HEK293 (cell line): Measurements from ENCODE around the gene ZNF652.

Experiments used
- CTCF ChIA-PET: fragments of 350-600 bp; formaldehyde crosslinking; extraction: SDS; loops from one replicate; lab custom pipeline; 2021; ENCODE audit warnings: antibody characterized with exemption; lab: Yijun Ruan, JAX
- POLR2A ChIA-PET: fragments of 300-600 bp; formaldehyde crosslinking; extraction: SDS; loops from one replicate; lab custom pipeline; 2020; ENCODE audit warnings: antibody characterized with exemption, inconsistent platforms; lab: Yijun Ruan, JAX
- H3K27ac ChIP-seq: fragments of 200-500 bp; sonication (Bioruptor generic); 2 replicates; pipeline ENCODE4 v1.5.1; 2014; ENCODE audit warnings: low read depth, low read length, control low read depth, inconsistent platforms; ENCODE audit errors: extremely low read depth
- H3K36me3 ChIP-seq, 2 experiments: fragments of 200-500 bp in 1 of 2; sonication (Bioruptor generic) in 1 of 2; 1 replicate in 1 of 2; 2 replicates in 1 of 2; pipeline ENCODE4 v1.5.1; 2014 to 2017; ENCODE audit warnings: inconsistent platforms in 2 of 2, low read length in 2 of 2; ENCODE audit not compliant: control insufficient read depth in 2 of 2, insufficient read depth in 1 of 2
- H3K4me1 ChIP-seq: fragments of 200-500 bp; sonication (Bioruptor generic); 2 replicates; pipeline ENCODE4 v1.5.1; 2014; ENCODE audit warnings: mild to moderate bottlenecking, low read length, inconsistent platforms; ENCODE audit not compliant: control insufficient read depth, insufficient read depth
- H3K4me3 ChIP-seq: 2 replicates; pipeline ENCODE4 v1.5.1; 2011; ENCODE audit warnings: low read depth, mild to moderate bottlenecking, control low read depth, low read length, moderate library complexity
- H3K9me3 ChIP-seq: fragments of 200-500 bp; sonication (Bioruptor generic); 2 replicates; pipeline ENCODE4 v1.5.1; 2014; ENCODE audit warnings: low read depth, low read length, inconsistent platforms; ENCODE audit not compliant: control insufficient read depth, insufficient read depth
- EGR2 ChIP-seq: fragments of 450-650 bp; formaldehyde crosslinking; IDR thresholded peaks from 2 replicates; pipeline ENCODE4 v1.5.1; 2016; ENCODE audit warnings: low read depth, missing biosample characterization, missing genetic modification characterization
- GLIS1 ChIP-seq: fragments of 450-650 bp; formaldehyde crosslinking; IDR thresholded peaks from 2 replicates; pipeline ENCODE4 v1.5.1; 2016; ENCODE audit warnings: missing biosample characterization, missing genetic modification characterization
- HOXA7 ChIP-seq: sonication (generic); formaldehyde crosslinking; IDR thresholded peaks from 2 replicates; pipeline ENCODE4 v1.8.1; 2022; ENCODE audit warnings: missing genetic modification reagents, borderline replicate concordance
- HOXC10 ChIP-seq: sonication (generic); formaldehyde crosslinking; IDR thresholded peaks from 2 replicates; pipeline ENCODE4 v1.8.1; 2023; ENCODE audit warnings: mild to moderate bottlenecking, missing genetic modification reagents
- KLF1 ChIP-seq: fragments of 450-650 bp; formaldehyde crosslinking; IDR thresholded peaks from 2 replicates; pipeline ENCODE4 v1.5.1; 2016; ENCODE audit warnings: missing biosample characterization, missing genetic modification characterization
- KLF16 ChIP-seq: fragments of 450-650 bp; formaldehyde crosslinking; IDR thresholded peaks from 2 replicates; pipeline ENCODE4 v1.5.1; 2017; ENCODE audit warnings: missing biosample characterization, missing genetic modification characterization
- KLF8 ChIP-seq: fragments of 450-650 bp; formaldehyde crosslinking; IDR thresholded peaks from 2 replicates; pipeline ENCODE4 v1.5.1; 2016; ENCODE audit warnings: missing biosample characterization, missing genetic modification characterization
- KLF9 ChIP-seq: fragments of 450-650 bp; formaldehyde crosslinking; IDR thresholded peaks from 2 replicates; pipeline ENCODE4 v1.5.1; 2016; ENCODE audit warnings: missing biosample characterization, missing genetic modification characterization, low read depth
- REPIN1 ChIP-seq: fragments of 450-650 bp; formaldehyde crosslinking; IDR thresholded peaks from 2 replicates; pipeline ENCODE4 v1.5.1; 2017; ENCODE audit warnings: missing biosample characterization, missing genetic modification characterization, low read depth
- SETDB1 ChIP-seq: IDR thresholded peaks from one replicate; pipeline ENCODE4 v1.6.1; 2017; ENCODE audit warnings: mild to moderate bottlenecking, low read length, moderate library complexity, mixed read lengths; ENCODE audit not compliant: insufficient read length
- SP2 ChIP-seq: fragments of 450-650 bp; formaldehyde crosslinking; IDR thresholded peaks from 2 replicates; pipeline ENCODE4 v1.5.1; 2016; ENCODE audit warnings: missing biosample characterization, missing genetic modification characterization
- SP3 ChIP-seq: fragments of 450-650 bp; formaldehyde crosslinking; IDR thresholded peaks from 2 replicates; pipeline ENCODE4 v1.5.1; 2016; ENCODE audit warnings: missing biosample characterization, missing genetic modification characterization
- SP7 ChIP-seq: fragments of 450-650 bp; formaldehyde crosslinking; IDR thresholded peaks from 2 replicates; pipeline ENCODE4 v1.5.1; 2016; ENCODE audit warnings: missing biosample characterization, missing genetic modification characterization
- ZBTB20 ChIP-seq: fragments of 450-650 bp; formaldehyde crosslinking; IDR thresholded peaks from 2 replicates; pipeline ENCODE4 v1.5.1; 2016; ENCODE audit warnings: missing biosample characterization, missing genetic modification characterization
- ZNF140 ChIP-seq: fragments of 450-650 bp; formaldehyde crosslinking; IDR thresholded peaks from 2 replicates; pipeline ENCODE4 v1.5.1; 2016; ENCODE audit warnings: missing biosample characterization, missing genetic modification characterization
- ZNF146 ChIP-seq: fragments of 450-650 bp; formaldehyde crosslinking; IDR thresholded peaks from 2 replicates; pipeline ENCODE4 v1.5.1; 2016; ENCODE audit warnings: missing biosample characterization, missing genetic modification characterization
- ZNF155 ChIP-seq: fragments of 450-650 bp; formaldehyde crosslinking; IDR thresholded peaks from 2 replicates; pipeline ENCODE4 v1.5.1; 2016; ENCODE audit warnings: missing biosample characterization, missing genetic modification characterization
- ZNF169 ChIP-seq: fragments of 450-650 bp; formaldehyde crosslinking; IDR thresholded peaks from 2 replicates; pipeline ENCODE4 v1.5.1; 2016; ENCODE audit warnings: missing biosample characterization, missing genetic modification characterization
- ZNF311 ChIP-seq: fragments of 450-650 bp; formaldehyde crosslinking; IDR thresholded peaks from 2 replicates; pipeline ENCODE4 v1.5.1; 2017; ENCODE audit warnings: missing biosample characterization, missing genetic modification characterization, borderline replicate concordance
- ZNF341 ChIP-seq: fragments of 450-650 bp; formaldehyde crosslinking; IDR thresholded peaks from 2 replicates; pipeline ENCODE4; 2016; ENCODE audit warnings: low read depth, missing biosample characterization, missing genetic modification characterization
- ZNF354C ChIP-seq: fragments of 450-650 bp; formaldehyde crosslinking; IDR thresholded peaks from 2 replicates; pipeline ENCODE4 v1.5.1; 2016; ENCODE audit warnings: missing biosample characterization, missing genetic modification characterization, low read depth, borderline replicate concordance
- ZNF529 ChIP-seq: fragments of 450-650 bp; formaldehyde crosslinking; IDR thresholded peaks from 2 replicates; pipeline ENCODE4 v1.5.1; 2017; ENCODE audit warnings: missing genetic modification characterization, missing biosample characterization; ENCODE audit not compliant: insufficient replicate concordance
- ZNF561 ChIP-seq: fragments of 450-650 bp; IDR thresholded peaks from 2 replicates; pipeline ENCODE4 v1.5.1; 2018; ENCODE audit warnings: missing biosample characterization, missing genetic modification characterization, borderline replicate concordance
- ZNF670 ChIP-seq: fragments of 450-650 bp; formaldehyde crosslinking; IDR thresholded peaks from 2 replicates; pipeline ENCODE4 v1.5.1; 2016; ENCODE audit warnings: missing biosample characterization, missing genetic modification characterization, low read depth
- ZNF776 ChIP-seq: fragments of 450-650 bp; formaldehyde crosslinking; IDR thresholded peaks from 2 replicates; pipeline ENCODE4 v1.5.0; 2017; ENCODE audit warnings: missing biosample characterization, missing genetic modification characterization, borderline replicate concordance
- ZNF792 ChIP-seq: fragments of 450-650 bp; formaldehyde crosslinking; IDR thresholded peaks from 2 replicates; pipeline ENCODE4 v1.5.1; 2016; ENCODE audit warnings: missing biosample characterization, missing genetic modification characterization
- ZXDB ChIP-seq: fragments of 450-650 bp; formaldehyde crosslinking; IDR thresholded peaks from 2 replicates; pipeline ENCODE4 v1.5.1; 2016; ENCODE audit warnings: missing biosample characterization, missing genetic modification characterization
- TF ChIP-seq, protein P1 (sequence below): fragments of 450-650 bp; formaldehyde crosslinking; IDR thresholded peaks from 2 replicates; pipeline ENCODE4 v1.5.1; 2016; ENCODE audit warnings: missing biosample characterization, missing genetic modification characterization
- TF ChIP-seq, protein P2 (sequence below): fragments of 450-650 bp; formaldehyde crosslinking; IDR thresholded peaks from 2 replicates; pipeline ENCODE4 v1.5.1; 2016; ENCODE audit warnings: missing biosample characterization, missing genetic modification characterization
- TF ChIP-seq, protein P3 (sequence below): sonication (generic); formaldehyde crosslinking; IDR thresholded peaks from 2 replicates; pipeline ENCODE4 v1.8.1; 2022; ENCODE audit warnings: mild to moderate bottlenecking, moderate library complexity, missing genetic modification reagents
- TF ChIP-seq, protein P4 (sequence below): fragments of 450-650 bp; formaldehyde crosslinking; IDR thresholded peaks from 2 replicates; pipeline ENCODE4 v1.5.1; 2016; ENCODE audit warnings: missing biosample characterization, missing genetic modification characterization

Gene ZNF652

DNA sequence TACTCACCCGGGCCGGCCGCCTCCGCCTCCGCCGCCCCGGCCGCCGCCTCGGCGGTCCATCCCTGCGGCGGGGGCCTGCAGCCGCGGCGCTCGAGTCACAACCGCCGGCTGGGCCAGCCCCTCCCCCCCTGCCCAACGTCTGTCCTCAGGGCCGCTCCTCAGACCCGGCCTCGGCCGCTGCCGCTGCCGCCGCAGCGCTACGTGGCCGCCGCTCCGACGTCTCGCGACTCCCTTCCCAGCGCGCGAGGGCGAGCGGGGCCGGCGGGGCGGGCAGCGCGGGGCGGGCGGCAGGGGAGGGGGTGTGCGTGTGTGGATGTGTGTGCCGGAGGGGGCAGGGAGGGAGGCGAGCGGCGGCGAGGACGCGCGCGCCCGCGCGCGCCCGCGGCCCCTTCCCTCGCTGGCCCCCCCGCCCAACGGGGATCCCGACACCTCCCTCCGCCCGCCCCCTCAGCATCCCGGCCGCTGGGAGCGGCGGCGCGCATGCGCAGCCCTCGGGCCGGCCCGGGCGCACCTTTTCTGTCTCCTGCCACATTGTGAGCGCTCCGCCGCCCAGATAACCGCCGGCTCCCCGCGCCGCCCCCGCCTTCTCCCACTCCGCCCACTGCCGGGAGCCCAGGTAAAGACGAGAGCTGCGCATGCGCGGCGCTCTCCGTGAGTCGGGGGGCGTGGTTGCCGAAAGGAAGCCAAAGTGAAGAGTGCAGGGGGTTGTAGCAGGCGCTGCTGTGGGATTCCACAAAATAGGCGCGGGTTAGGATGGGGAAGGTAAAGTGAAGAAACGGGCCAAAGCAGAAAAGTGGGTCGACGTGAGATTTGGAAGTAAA lies at the start of gene ZNF652 (continued):
- TF ChIP-seq ZNF561 (peak; percentile 100), KLF16 (tag by site-specific recombination) (peak; percentile 72; the same call in 1 of the 2 replicates), EGR2 (tag by site-specific recombination) (peak; percentile 94), KLF9 (tag by site-specific recombination) (peak; percentile 97), ZNF792 (no peak), SP2 (peak; percentile 73), ZNF155 (tag by site-specific recombination) (no peak), ZXDB (tag by site-specific recombination) (0 out of 2 replicates have a peak, but pooled peaks have one; percentile 46), KLF8 (peak; percentile 84), ZNF529 (no peak), SP3 (tag by site-specific recombination) (peak; percentile 80), SP7 (tag by site-specific recombination) (peak; percentile 29; the same call in 1 of the 2 replicates)
- TF ChIP-seq, protein P1, sequence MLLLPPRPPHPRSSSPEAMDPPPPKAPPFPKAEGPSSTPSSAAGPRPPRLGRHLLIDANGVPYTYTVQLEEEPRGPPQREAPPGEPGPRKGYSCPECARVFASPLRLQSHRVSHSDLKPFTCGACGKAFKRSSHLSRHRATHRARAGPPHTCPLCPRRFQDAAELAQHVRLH (tag by site-specific recombination): no peak
- TF ChIP-seq, protein P2, sequence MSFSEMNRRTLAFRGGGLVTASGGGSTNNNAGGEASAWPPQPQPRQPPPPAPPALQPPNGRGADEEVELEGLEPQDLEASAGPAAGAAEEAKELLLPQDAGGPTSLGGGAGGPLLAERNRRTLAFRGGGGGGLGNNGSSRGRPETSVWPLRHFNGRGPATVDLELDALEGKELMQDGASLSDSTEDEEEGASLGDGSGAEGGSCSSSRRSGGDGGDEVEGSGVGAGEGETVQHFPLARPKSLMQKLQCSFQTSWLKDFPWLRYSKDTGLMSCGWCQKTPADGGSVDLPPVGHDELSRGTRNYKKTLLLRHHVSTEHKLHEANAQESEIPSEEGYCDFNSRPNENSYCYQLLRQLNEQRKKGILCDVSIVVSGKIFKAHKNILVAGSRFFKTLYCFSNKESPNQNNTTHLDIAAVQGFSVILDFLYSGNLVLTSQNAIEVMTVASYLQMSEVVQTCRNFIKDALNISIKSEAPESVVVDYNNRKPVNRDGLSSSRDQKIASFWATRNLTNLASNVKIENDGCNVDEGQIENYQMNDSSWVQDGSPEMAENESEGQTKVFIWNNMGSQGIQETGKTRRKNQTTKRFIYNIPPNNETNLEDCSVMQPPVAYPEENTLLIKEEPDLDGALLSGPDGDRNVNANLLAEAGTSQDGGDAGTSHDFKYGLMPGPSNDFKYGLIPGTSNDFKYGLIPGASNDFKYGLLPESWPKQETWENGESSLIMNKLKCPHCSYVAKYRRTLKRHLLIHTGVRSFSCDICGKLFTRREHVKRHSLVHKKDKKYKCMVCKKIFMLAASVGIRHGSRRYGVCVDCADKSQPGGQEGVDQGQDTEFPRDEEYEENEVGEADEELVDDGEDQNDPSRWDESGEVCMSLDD: 0 out of 2 replicates have a peak, but pooled peaks have one; percentile 24

DNA sequence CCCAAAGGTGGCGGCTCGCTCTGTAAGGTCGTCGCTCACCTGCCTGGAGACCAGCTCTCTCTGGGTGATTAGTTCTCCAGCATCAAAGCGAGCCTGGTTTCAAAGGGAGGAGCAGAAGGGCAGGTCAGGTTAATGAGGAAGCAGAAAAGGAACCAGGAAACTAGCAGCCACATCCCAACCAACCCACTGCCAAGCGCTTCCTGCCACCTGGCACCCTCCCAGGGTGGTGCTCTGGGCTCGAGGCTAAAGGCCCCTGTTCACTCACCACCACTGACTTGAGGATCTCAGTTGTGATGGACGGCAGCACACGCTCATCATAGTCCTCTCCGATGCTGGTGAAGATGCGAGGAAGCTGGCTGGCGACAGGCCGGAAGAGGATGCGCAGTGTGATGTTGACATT lies 47.0 kb upstream of the ZNF652 start:
- no peak for TF ChIP-seq ZNF354C (tag by site-specific recombination)
- TF ChIP-seq KLF1 (tag by site-specific recombination): no peak
- no peak for TF ChIP-seq ZNF311 (tag by site-specific recombination)
- no peak for TF ChIP-seq ZNF670
- TF ChIP-seq ZNF561: no peak
- no peak for TF ChIP-seq ZNF169 (tag by site-specific recombination)
- TF ChIP-seq SETDB1: no peak
- no peak for TF ChIP-seq HOXC10 (CRISPR knock-in tag)
- no peak for TF ChIP-seq ZNF146 (tag by site-specific recombination)
- TF ChIP-seq GLIS1: no peak
- TF ChIP-seq ZBTB20 (tag by site-specific recombination): no peak
- TF ChIP-seq ZNF776 (tag by site-specific recombination): no peak
- TF ChIP-seq HOXA7 (CRISPR knock-in tag): no peak
- TF ChIP-seq, protein P3, sequence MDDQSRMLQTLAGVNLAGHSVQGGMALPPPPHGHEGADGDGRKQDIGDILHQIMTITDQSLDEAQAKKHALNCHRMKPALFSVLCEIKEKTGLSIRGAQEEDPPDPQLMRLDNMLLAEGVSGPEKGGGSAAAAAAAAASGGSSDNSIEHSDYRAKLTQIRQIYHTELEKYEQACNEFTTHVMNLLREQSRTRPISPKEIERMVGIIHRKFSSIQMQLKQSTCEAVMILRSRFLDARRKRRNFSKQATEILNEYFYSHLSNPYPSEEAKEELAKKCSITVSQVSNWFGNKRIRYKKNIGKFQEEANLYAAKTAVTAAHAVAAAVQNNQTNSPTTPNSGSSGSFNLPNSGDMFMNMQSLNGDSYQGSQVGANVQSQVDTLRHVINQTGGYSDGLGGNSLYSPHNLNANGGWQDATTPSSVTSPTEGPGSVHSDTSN: no peak
- TF ChIP-seq, protein P4, sequence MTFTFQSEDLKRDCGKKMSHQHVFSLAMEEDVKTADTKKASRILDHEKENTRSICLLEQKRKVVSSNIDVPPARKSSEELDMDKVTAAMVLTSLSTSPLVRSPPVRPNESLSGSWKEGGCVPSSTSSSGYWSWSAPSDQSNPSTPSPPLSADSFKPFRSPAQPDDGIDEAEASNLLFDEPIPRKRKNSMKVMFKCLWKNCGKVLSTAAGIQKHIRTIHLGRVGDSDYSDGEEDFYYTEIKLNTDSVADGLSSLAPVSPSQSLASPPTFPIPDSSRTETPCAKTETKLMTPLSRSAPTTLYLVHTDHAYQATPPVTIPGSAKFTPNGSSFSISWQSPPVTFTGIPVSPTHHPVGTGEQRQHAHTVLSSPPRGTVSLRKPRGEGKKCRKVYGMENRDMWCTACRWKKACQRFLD: no peak
- no peak for TF ChIP-seq REPIN1 (tag by site-specific recombination)
- TF ChIP-seq ZNF341: no peak
- TF ChIP-seq ZNF140 (tag by site-specific recombination): no peak
- ChIA-PET POLR2A (no interaction called here), CTCF (interaction anchor here (0.7 to 8.6 kb wide), 16 partner anchors 10 to 437 kb away, joined by 3 to 174 read pairs (median 5); no protein-coding TSS in a partner anchor)
- Histone ChIP-seq H3K4me1 (peaks cover 7% of the 10 kb centered on the region; the same call in 1 of the 2 replicates), H3K4me3 (no peak overlapping the region), H3K27ac (no peak overlapping the region), H3K9me3 (no peaks in the 10 kb centered on the region), H3K36me3 (peaks cover 44 to 91% of the 10 kb centered on the region in 2 experiments)
